ENCODE data around the gene FGL2. TPM values are rescaled to one million over a fixed set of nuclear protein-coding genes. Genes with fewer than 3 reads are reported as not detected.
"Not testable (repeated sequence)": the region's sequence is repeated elsewhere in the genome, so short reads cannot be mapped to it uniquely, and the experiment has no call there.

FGL2 gene
- total RNA-seq, 1 donor from 2014 or later, result not detected

- Mint-ChIP-seq H3K9me3 (ENCODE audit: low read depth) (peaks cover 10% of the 10 kb centered on the region), H3K4me3 (ENCODE audit: unreplicated experiment) (no peak overlapping the region), H3K36me3 (ENCODE audit: low read depth) (no peaks in the 10 kb centered on the region), H3K27ac (ENCODE audit: unreplicated experiment) (no peak overlapping the region), H3K27me3 (ENCODE audit: low read depth) (no peaks in the 10 kb centered on the region), H3K4me1 (ENCODE audit: low read depth) (peaks cover 12% of the 10 kb centered on the region)
- DNase-seq (ENCODE audit: low spot score), result no peak
- TF ChIP-seq CTCF (IDR thresholded peaks at IDR 0.05), result no peak
Measured at GRCh38 chr7:77222819-77223218, 23.2 kb upstream of the FGL2 start.

- no peaks in the 10 kb centered on the region for H3K27me3 Mint-ChIP-seq (ENCODE audit: low read depth)
- peaks cover 12% of the 10 kb centered on the region for H3K4me1 Mint-ChIP-seq (ENCODE audit: low read depth)
- H3K27ac Mint-ChIP-seq (ENCODE audit: unreplicated experiment), result no peak overlapping the region
- no peaks in the 10 kb centered on the region for H3K36me3 Mint-ChIP-seq (ENCODE audit: low read depth)
- peaks cover 10% of the 10 kb centered on the region for H3K9me3 Mint-ChIP-seq (ENCODE audit: low read depth)
- no peak overlapping the region for H3K4me3 Mint-ChIP-seq (ENCODE audit: unreplicated experiment)
- no peak for TF ChIP-seq CTCF (IDR thresholded peaks at IDR 0.05)
- DNase-seq (ENCODE audit: low spot score), result no peak
Measured at GRCh38 chr7:77222065-77222464, 22.4 kb upstream of the FGL2 start.

GRCh38 chr7:77219701-77220331, 20.2 kb upstream of the FGL2 start:
- not testable (repeated sequence) for H3K27ac Mint-ChIP-seq (ENCODE audit: unreplicated experiment); H3K36me3 Mint-ChIP-seq (ENCODE audit: low read depth); H3K27me3 Mint-ChIP-seq (ENCODE audit: low read depth); DNase-seq (ENCODE audit: low spot score); H3K9me3 Mint-ChIP-seq (ENCODE audit: low read depth); H3K4me3 Mint-ChIP-seq (ENCODE audit: unreplicated experiment); H3K4me1 Mint-ChIP-seq (ENCODE audit: low read depth)

DNA sequence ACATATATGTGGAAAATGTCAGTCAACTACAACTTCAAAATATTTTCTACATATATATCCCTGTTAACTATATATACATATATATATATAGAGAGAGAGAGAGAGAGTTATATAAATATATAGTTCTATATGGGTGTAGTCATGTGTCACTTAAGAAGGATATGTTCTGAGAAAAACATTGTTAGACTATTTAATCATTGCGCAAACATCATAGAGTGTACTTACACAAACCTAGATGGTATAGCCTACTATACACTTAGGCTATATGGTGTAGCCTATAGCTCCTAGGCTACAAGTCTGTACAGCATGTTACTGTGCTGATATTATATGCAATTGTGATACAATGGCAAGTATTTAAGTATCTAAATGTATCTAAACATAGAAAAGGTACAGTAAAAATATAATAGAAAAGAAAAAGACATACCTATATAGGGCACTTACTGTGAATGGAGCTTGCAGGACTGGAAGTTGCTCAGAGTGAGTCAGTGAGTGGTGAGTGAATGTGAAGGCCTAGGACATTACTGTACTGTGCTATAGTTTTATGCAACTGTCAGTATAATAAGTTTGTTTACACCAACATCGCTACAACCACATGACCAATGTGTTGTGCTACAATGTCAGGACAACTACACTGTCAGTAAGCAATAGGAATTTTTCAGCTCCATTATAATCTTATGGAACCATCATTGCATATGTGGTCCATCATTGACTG, 18.0 kb upstream of the FGL2 start:
- no peak for DNase-seq (ENCODE audit: low spot score)
- Mint-ChIP-seq H3K36me3 (ENCODE audit: low read depth) (no peaks in the 10 kb centered on the region), H3K9me3 (ENCODE audit: low read depth) (peaks cover 10% of the 10 kb centered on the region), H3K4me3 (ENCODE audit: unreplicated experiment) (no peak overlapping the region), H3K4me1 (ENCODE audit: low read depth) (no peaks in the 10 kb centered on the region), H3K27me3 (ENCODE audit: low read depth) (no peaks in the 10 kb centered on the region), H3K27ac (ENCODE audit: unreplicated experiment) (no peak overlapping the region)
- no peak for TF ChIP-seq CTCF (IDR thresholded peaks at IDR 0.05)

DNA sequence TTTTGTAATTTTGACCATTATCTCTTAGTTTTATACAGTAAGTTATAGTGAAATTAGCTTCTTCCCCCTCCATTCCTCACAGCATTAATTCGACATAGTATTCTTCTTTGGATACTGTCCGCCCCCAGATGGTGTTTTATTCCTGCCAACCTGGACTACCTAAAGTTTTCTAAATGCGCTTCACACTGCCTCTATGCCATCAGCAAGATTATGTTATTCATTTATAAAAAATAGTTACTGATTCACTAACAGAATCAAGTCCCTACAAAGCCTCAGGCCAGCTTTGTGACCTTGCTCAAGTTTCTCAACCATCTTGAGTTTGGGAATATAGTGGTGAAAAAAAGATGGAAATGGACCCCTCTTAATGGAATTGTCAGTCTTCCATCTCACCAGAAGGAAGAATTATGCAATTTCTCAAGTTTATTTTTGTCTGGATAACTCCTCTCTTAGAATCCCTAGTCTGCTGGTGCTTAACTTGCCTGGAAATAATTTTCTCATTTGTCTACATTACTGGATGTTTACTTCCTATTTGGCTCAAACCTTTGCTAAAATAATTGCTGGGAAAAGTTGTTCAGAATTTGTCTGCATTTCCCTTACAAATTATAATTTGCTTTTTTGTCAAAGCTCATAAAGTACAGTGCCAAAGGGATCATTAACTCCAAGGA, 16.7 kb upstream of the FGL2 start:
- no peak overlapping the region for H3K4me3 Mint-ChIP-seq (ENCODE audit: unreplicated experiment)
- TF ChIP-seq CTCF (IDR thresholded peaks at IDR 0.05), result no peak
- H3K9me3 Mint-ChIP-seq (ENCODE audit: low read depth), result peaks cover 10% of the 10 kb centered on the region
- H3K36me3 Mint-ChIP-seq (ENCODE audit: low read depth), result no peaks in the 10 kb centered on the region
- H3K27ac Mint-ChIP-seq (ENCODE audit: unreplicated experiment), result no peak overlapping the region
- no peaks in the 10 kb centered on the region for H3K27me3 Mint-ChIP-seq (ENCODE audit: low read depth)
- no peaks in the 10 kb centered on the region for H3K4me1 Mint-ChIP-seq (ENCODE audit: low read depth)
- DNase-seq (ENCODE audit: low spot score), result no peak

Data from chondrocyte (in vitro differentiated cells).